Measurements from ENCODE around the gene SRBD1.

The SRBD1 gene

GRCh38 chr2:45460825-45461224 lies 150.2 kb downstream of the SRBD1 start:
- H3K4me3 ChIP-seq = no peak overlapping the region
- no peaks in the 10 kb centered on the region for H3K4me1 ChIP-seq
- no peaks in the 10 kb centered on the region; the same call in none of the 2 replicates for H3K36me3 ChIP-seq
- H3K9ac ChIP-seq = no peak overlapping the region
- H3K27ac ChIP-seq = no peak overlapping the region
- no peaks in the 10 kb centered on the region for H4K20me1 ChIP-seq
- no peak overlapping the region for H3K4me2 ChIP-seq
- H3K9me3 ChIP-seq = no peaks in the 10 kb centered on the region
- H3K27me3 ChIP-seq = no peaks in the 10 kb centered on the region
- TF ChIP-seq Cebpa-rat (IDR thresholded peaks at IDR 0.05) = no peak

GRCh38 chr2:45459860-45460259 lies 151.2 kb downstream of the SRBD1 start:
- no peak overlapping the region for H3K4me3 ChIP-seq
- no peaks in the 10 kb centered on the region; the same call in none of the 2 replicates for H3K36me3 ChIP-seq
- no peak overlapping the region for H3K27ac ChIP-seq
- no peak for TF ChIP-seq Cebpa-rat (IDR thresholded peaks at IDR 0.05)
- no peaks in the 10 kb centered on the region for H3K27me3 ChIP-seq
- no peaks in the 10 kb centered on the region for H4K20me1 ChIP-seq
- no peak overlapping the region for H3K4me2 ChIP-seq
- H3K9me3 ChIP-seq = no peaks in the 10 kb centered on the region
- no peaks in the 10 kb centered on the region for H3K4me1 ChIP-seq
- H3K9ac ChIP-seq = no peak overlapping the region

- Histone ChIP-seq H3K9me3 (no peaks in the 10 kb centered on the region), H3K36me3 (no peaks in the 10 kb centered on the region; the same call in none of the 2 replicates), H3K9ac (no peak overlapping the region), H3K4me2 (no peak overlapping the region), H3K4me3 (no peak overlapping the region), H4K20me1 (no peaks in the 10 kb centered on the region), H3K27me3 (no peaks in the 10 kb centered on the region), H3K4me1 (no peaks in the 10 kb centered on the region), H3K27ac (no peak overlapping the region)
- no peak for TF ChIP-seq Cebpa-rat (IDR thresholded peaks at IDR 0.05)
These were observed 152.0 kb downstream of the SRBD1 start for GRCh38 chr2:45458909-45459563.

GRCh38 chr2:45457211-45457945 lies 153.7 kb downstream of the SRBD1 start:
- Histone ChIP-seq H3K36me3 (no peaks in the 10 kb centered on the region; the same call in none of the 2 replicates), H4K20me1 (no peaks in the 10 kb centered on the region), H3K27me3 (no peaks in the 10 kb centered on the region), H3K4me2 (no peak overlapping the region), H3K27ac (no peak overlapping the region), H3K9me3 (no peaks in the 10 kb centered on the region), H3K4me1 (no peaks in the 10 kb centered on the region), H3K4me3 (no peak overlapping the region), H3K9ac (no peak overlapping the region)
- no peak for TF ChIP-seq Cebpa-rat (IDR thresholded peaks at IDR 0.05)

GRCh38 chr2:45452866-45453265 lies 158.2 kb downstream of the SRBD1 start:
- Histone ChIP-seq H3K4me1 (no peaks in the 10 kb centered on the region), H3K4me3 (no peak overlapping the region), H4K20me1 (no peaks in the 10 kb centered on the region)

DNA sequence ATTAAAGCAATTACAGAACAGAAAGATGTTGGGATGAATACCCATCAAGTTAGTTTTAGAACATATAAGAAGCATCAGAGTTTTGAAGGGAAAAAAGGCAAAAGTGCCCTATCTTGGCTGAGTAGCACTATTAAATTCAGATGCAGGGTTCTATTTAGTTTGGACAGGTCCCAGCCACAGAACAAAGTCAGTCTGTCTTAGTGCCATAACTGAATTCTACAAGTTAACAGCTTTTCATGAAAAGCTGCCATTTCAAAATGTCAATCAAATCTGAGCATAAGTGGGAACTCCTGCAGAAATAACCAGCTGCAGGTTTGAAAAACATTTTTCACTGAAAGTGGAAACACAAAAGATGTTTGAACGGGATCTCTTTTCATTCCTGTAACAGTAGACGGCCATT lies 160.4 kb downstream of the SRBD1 start:
- Histone ChIP-seq H3K4me3 (no peak overlapping the region), H3K9me3 (no peaks in the 10 kb centered on the region), H4K20me1 (no peaks in the 10 kb centered on the region), H3K27me3 (no peaks in the 10 kb centered on the region), H3K36me3 (no peaks in the 10 kb centered on the region), H3K4me1 (no peaks in the 10 kb centered on the region), H3K9ac (no peak overlapping the region), H3K4me2 (no peak overlapping the region), H3K27ac (no peak overlapping the region)
- no peak for TF ChIP-seq Cebpa-rat (IDR thresholded peaks at IDR 0.05)

More at GRCh38 chr2:45452866-45453265, 158.2 kb downstream of the SRBD1 start:
- no peak for TF ChIP-seq Cebpa-rat (IDR thresholded peaks at IDR 0.05)
- H3K36me3 ChIP-seq = no peaks in the 10 kb centered on the region
- H3K9me3 ChIP-seq = no peaks in the 10 kb centered on the region
- H3K9ac ChIP-seq = no peak overlapping the region
- no peak overlapping the region for H3K4me2 ChIP-seq
- no peak overlapping the region for H3K27ac ChIP-seq
- no peaks in the 10 kb centered on the region for H3K27me3 ChIP-seq

- Histone ChIP-seq H3K9me3 (no peaks in the 10 kb centered on the region), H3K4me3 (no peak overlapping the region), H3K9ac (no peak overlapping the region), H3K4me2 (no peak overlapping the region), H3K27ac (no peak overlapping the region), H4K20me1 (no peaks in the 10 kb centered on the region), H3K27me3 (no peaks in the 10 kb centered on the region), H3K4me1 (no peaks in the 10 kb centered on the region), H3K36me3 (no peaks in the 10 kb centered on the region)
- no peak for TF ChIP-seq Cebpa-rat (IDR thresholded peaks at IDR 0.05)
These were observed 162.8 kb downstream of the SRBD1 start for GRCh38 chr2:45448217-45448616.

GRCh38 chr2:45446016-45446415 lies 165.1 kb downstream of the SRBD1 start:
- Histone ChIP-seq H3K4me1 (no peaks in the 10 kb centered on the region), H3K27me3 (no peaks in the 10 kb centered on the region), H3K9ac (no peak overlapping the region), H3K36me3 (no peaks in the 10 kb centered on the region), H3K27ac (no peak overlapping the region), H3K4me2 (no peak overlapping the region), H3K4me3 (no peak overlapping the region), H3K9me3 (no peaks in the 10 kb centered on the region), H4K20me1 (no peaks in the 10 kb centered on the region)
- no peak for TF ChIP-seq Cebpa-rat (IDR thresholded peaks at IDR 0.05)

- Histone ChIP-seq H3K27ac (no peak overlapping the region), H3K4me1 (no peaks in the 10 kb centered on the region), H3K36me3 (no peaks in the 10 kb centered on the region), H3K9ac (no peak overlapping the region), H3K9me3 (no peaks in the 10 kb centered on the region), H3K4me3 (no peak overlapping the region), H3K27me3 (no peaks in the 10 kb centered on the region), H3K4me2 (no peak overlapping the region), H4K20me1 (no peaks in the 10 kb centered on the region)
- TF ChIP-seq Cebpa-rat (IDR thresholded peaks at IDR 0.05) = no peak
These were observed 166.0 kb downstream of the SRBD1 start for GRCh38 chr2:45445037-45445436.

GRCh38 chr2:45443012-45443411 lies 168.1 kb downstream of the SRBD1 start:
- no peak overlapping the region for H3K27ac ChIP-seq
- no peaks in the 10 kb centered on the region for H4K20me1 ChIP-seq
- no peak for TF ChIP-seq Cebpa-rat (IDR thresholded peaks at IDR 0.05)
- H3K9me3 ChIP-seq = 0 out of 2 replicates have a peak, but pooled peaks cover under 1% of the 10 kb centered on the region
- no peaks in the 10 kb centered on the region for H3K4me1 ChIP-seq
- no peaks in the 10 kb centered on the region for H3K27me3 ChIP-seq
- no peaks in the 10 kb centered on the region for H3K36me3 ChIP-seq
- no peak overlapping the region for H3K4me2 ChIP-seq
- no peak overlapping the region for H3K4me3 ChIP-seq
- H3K9ac ChIP-seq = no peak overlapping the region

All from BLaER1 (cell line).